Parathyroid adenoma (tissue), 2 donors: Measurements from ENCODE around the gene DISP2.

ENCODE experiments used
- H2AFZ ChIP-seq: fragments of 300-600 bp; sonication (generic); one replicate; pipeline ENCODE4 v1.7.0; 2017; ENCODE audit warnings: antibody characterized with exemption, mild to moderate bottlenecking
- H3K27ac ChIP-seq: fragments of 300-600 bp; sonication (generic); one replicate; pipeline ENCODE4 v1.7.0; 2017
- H3K27me3 ChIP-seq: fragments of 300-600 bp; sonication (generic); one replicate; pipeline ENCODE4 v1.7.0; 2017; ENCODE audit warnings: low read length; ENCODE audit not compliant: control insufficient read depth, insufficient read depth
- H3K36me3 ChIP-seq: fragments of 300-600 bp; sonication (generic); one replicate; pipeline ENCODE4 v1.7.0; 2017; ENCODE audit warnings: low read length; ENCODE audit not compliant: control insufficient read depth, insufficient read depth
- H3K4me1 ChIP-seq: fragments of 300-600 bp; sonication (generic); one replicate; pipeline ENCODE4 v1.7.0; 2017; ENCODE audit warnings: control low read depth
- H3K4me2 ChIP-seq: fragments of 300-600 bp; sonication (generic); one replicate; pipeline ENCODE4 v1.7.0; 2017; ENCODE audit warnings: low read length
- H3K4me3 ChIP-seq: fragments of 300-600 bp; sonication (generic); one replicate; pipeline ENCODE4 v1.7.0; 2017; ENCODE audit warnings: low read depth, low read length
- H3K79me2 ChIP-seq: fragments of 300-600 bp; sonication (generic); one replicate; pipeline ENCODE4 v1.7.0; 2017; ENCODE audit warnings: control low read depth
- H3K9ac ChIP-seq: fragments of 300-600 bp; sonication (generic); one replicate; pipeline ENCODE4 v1.7.0; 2017; ENCODE audit warnings: mild to moderate bottlenecking
- H3K9me3 ChIP-seq: fragments of 300-600 bp; sonication (generic); one replicate; pipeline ENCODE4 v1.7.0; 2017; ENCODE audit warnings: low read length; ENCODE audit not compliant: control insufficient read depth
- TF ChIP-seq, protein P1 (sequence below): fragments of 300-600 bp; sonication (generic); IDR thresholded peaks from one replicate; pipeline ENCODE4 v1.7.0; 2017; ENCODE audit warnings: antibody characterized with exemption, mild to moderate bottlenecking
- donor health status: primary hyperparathyroidism.

The DISP2 gene

DNA sequence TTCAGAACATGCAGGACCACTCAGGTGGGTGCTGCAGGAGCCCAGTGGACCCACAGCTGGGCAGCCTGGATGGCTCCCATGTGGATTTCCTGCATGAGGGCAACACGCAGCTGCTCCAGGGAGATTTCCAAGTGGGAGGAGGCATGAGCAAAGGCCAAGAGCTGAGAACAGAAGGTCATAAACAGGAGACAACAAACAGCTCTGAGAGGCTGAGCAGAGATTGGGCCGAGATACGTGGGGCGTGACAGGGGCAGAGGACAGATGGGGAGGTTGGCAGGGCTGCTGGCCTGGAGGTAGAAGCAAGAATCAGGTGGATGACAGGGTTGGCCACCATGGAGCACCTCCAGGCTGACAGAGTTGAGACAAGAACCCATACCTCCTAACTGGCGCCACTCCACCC lies 4.3 kb upstream of the DISP2 start:
- TF ChIP-seq, protein P1, sequence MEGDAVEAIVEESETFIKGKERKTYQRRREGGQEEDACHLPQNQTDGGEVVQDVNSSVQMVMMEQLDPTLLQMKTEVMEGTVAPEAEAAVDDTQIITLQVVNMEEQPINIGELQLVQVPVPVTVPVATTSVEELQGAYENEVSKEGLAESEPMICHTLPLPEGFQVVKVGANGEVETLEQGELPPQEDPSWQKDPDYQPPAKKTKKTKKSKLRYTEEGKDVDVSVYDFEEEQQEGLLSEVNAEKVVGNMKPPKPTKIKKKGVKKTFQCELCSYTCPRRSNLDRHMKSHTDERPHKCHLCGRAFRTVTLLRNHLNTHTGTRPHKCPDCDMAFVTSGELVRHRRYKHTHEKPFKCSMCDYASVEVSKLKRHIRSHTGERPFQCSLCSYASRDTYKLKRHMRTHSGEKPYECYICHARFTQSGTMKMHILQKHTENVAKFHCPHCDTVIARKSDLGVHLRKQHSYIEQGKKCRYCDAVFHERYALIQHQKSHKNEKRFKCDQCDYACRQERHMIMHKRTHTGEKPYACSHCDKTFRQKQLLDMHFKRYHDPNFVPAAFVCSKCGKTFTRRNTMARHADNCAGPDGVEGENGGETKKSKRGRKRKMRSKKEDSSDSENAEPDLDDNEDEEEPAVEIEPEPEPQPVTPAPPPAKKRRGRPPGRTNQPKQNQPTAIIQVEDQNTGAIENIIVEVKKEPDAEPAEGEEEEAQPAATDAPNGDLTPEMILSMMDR: no peak
- H3K4me2 ChIP-seq: no peak overlapping the region
- H3K79me2 ChIP-seq: no peaks in the 10 kb centered on the region
- no peak overlapping the region for H3K4me3 ChIP-seq
- H3K27ac ChIP-seq: peak overlapping the region; percentile 22
- peak overlapping the region; percentile 34 for H2AFZ ChIP-seq
- H3K9ac ChIP-seq: no peak overlapping the region
- no peaks in the 10 kb centered on the region for H3K27me3 ChIP-seq
- H3K36me3 ChIP-seq: no peaks in the 10 kb centered on the region
- H3K4me1 ChIP-seq: peaks cover 10% of the 10 kb centered on the region
- H3K9me3 ChIP-seq: no peaks in the 10 kb centered on the region

DNA sequence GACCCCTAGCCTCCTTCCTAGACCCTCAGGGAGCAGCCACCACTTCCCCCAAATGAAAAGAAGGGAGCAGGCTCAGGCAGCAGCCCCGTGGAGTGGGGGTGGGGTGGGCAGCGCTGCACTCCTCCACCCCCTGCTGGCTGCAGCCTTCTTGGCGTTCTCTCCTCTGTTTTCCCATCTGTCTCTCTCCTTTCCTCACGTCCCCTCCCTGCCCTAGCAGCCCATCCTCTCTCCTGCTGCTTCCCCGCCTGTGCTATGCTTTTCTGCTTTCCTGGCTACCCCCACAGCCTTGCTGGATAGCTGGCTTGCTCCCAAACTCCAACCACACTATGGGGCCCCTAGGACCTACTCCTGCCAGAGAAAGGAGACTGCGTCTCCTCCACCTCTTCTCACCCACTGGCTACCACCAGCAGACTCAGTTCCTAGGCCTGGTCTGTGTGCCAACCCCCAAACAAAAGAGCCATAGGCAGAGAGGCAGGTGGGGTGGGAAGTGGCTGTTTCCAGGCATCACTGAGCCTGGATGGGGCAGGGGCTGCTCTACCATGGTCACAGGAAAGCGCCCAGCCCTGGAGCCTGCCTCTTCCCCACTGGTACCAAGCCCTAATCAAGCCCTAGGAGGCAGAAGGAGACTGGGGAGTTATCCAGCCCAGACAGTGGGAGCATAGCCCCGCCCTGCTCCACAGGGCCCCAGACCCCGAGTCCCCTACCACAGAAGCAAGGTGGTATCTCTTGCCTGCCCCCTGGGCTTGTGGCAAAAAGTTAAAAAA lies 3.4 kb upstream of the DISP2 start:
- Histone ChIP-seq H3K9me3 (no peaks in the 10 kb centered on the region), H3K27ac (no peak overlapping the region), H3K36me3 (no peaks in the 10 kb centered on the region), H3K4me3 (no peak overlapping the region), H3K4me1 (peaks cover 10% of the 10 kb centered on the region), H2AFZ (no peak overlapping the region), H3K27me3 (no peaks in the 10 kb centered on the region), H3K4me2 (no peak overlapping the region), H3K9ac (no peak overlapping the region), H3K79me2 (no peaks in the 10 kb centered on the region)
- TF ChIP-seq, protein P1: peak; percentile 43

DNA sequence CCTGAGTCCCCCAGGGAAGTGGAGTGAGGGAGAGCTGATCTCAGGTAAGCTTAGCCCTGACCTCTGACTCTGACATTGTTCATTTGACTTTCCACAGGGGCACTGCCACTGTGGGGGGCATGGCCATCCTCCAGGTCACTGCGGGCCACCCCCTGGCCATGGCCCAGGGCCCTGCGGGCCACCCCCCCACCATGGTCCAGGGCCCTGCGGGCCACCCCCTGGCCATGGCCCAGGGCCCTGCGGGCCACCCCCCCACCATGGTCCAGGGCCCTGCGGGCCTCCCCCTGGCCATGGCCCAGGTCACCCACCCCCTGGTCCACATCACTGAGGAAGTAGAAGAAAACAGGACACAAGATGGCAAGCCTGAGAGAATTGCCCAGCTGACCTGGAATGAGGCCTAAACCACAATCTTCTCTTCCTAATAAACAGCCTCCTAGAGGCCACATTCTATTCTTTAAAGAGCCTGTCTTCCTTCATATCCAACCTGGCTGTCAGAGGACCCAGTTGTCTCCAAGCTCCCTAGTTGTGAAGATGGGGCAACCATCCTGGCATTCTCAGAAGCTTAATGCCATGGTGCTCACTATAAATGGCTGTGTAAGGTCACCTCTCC lies 1.9 kb upstream of the DISP2 start:
- Histone ChIP-seq H3K9me3 (no peaks in the 10 kb centered on the region), H3K4me1 (peaks cover 10% of the 10 kb centered on the region), H3K27ac (no peak overlapping the region), H3K79me2 (no peaks in the 10 kb centered on the region), H3K9ac (no peak overlapping the region), H3K27me3 (no peaks in the 10 kb centered on the region), H3K4me3 (no peak overlapping the region), H3K4me2 (no peak overlapping the region), H2AFZ (no peak overlapping the region), H3K36me3 (no peaks in the 10 kb centered on the region)
- TF ChIP-seq, protein P1: no peak

DNA sequence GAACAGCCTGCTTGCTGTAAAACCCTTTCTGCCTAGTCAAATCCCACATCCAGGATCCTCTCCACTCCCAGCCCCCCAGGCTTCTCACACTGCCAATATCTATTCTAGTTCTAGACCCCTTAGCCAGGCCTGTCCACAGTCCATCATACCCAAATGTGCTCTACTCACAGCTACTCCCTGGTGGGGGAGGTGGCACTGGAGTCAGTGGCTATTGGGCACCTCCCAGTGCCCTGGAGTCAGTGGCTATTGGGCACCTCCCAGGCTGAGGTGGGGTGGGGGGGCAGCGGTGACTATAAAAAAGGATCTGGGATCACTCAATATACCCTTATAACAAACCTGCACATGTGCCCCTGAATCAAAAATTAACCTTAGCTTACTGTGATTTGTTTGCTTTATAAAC lies 773 bp upstream of the DISP2 start:
- Histone ChIP-seq H3K4me3 (no peak overlapping the region), H3K27ac (no peak overlapping the region), H3K9me3 (no peaks in the 10 kb centered on the region), H3K36me3 (no peaks in the 10 kb centered on the region), H3K27me3 (no peaks in the 10 kb centered on the region), H3K4me2 (no peak overlapping the region), H3K79me2 (no peaks in the 10 kb centered on the region), H2AFZ (peak overlapping the region; percentile 65), H3K4me1 (peaks cover 10% of the 10 kb centered on the region), H3K9ac (no peak overlapping the region)
- TF ChIP-seq, protein P1: no peak
